Choroid plexus epithelial cell (primary cell): Measurements from ENCODE around the gene CWC22.

Experiments used
- DNase-seq: peaks from one replicate; pipeline ENCODE4 v3.0.0-alpha.2; 2010; ENCODE audit warnings: low read depth
- H3K4me3 ChIP-seq: 2 replicates; pipeline ENCODE4 v1.5.1; 2011; ENCODE audit warnings: low read depth, mild to moderate bottlenecking, control low read depth, low read length, moderate library complexity
- CTCF ChIP-seq: conservative IDR thresholded peaks from 2 replicates; pipeline ENCODE4 v1.5.1; 2011; ENCODE audit warnings: low read depth, mild to moderate bottlenecking, control low read depth, inconsistent platforms, low read length, moderate library complexity

CWC22 gene

GRCh38 chr2:179899666-179900065 lies 107.4 kb downstream of the CWC22 start:
- DNase-seq, result no peak
- no peak overlapping the region for H3K4me3 ChIP-seq
- TF ChIP-seq CTCF, result no peak

GRCh38 chr2:179898873-179899272 lies 108.2 kb downstream of the CWC22 start:
- no peak overlapping the region for H3K4me3 ChIP-seq
- DNase-seq, result peak; percentile 51
- TF ChIP-seq CTCF, result peak; percentile 52
